GM21619 (cell line): Measurements from ENCODE around the gene CRHR1.

ENCODE experiments used
- ATAC-seq: cut with Tn5 transposase; IDR thresholded peaks from one replicate; pipeline ENCODE4 v1.9.1; 2021; ENCODE audit not compliant: unreplicated experiment

Gene CRHR1

DNA sequence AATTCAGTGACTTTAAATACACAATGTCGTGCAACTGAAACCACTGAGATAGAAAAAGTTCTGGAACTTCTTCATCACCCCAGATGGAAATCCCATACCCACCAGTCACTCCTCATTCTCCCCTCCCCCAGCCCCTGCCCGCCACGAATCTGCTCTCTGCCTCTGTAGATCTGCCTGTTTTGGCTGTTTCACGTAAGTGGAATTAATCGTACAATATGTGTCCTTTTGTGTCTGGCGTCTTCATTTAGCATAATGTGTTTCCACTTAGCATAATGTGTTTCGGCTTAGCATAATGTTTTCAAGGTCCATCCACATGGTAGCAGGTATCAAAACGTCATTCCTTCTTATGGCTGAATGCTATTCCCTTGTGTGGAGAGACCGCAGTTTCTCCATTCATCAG is 57.1 kb downstream of the CRHR1 start:
- ATAC-seq, result no peak

DNA sequence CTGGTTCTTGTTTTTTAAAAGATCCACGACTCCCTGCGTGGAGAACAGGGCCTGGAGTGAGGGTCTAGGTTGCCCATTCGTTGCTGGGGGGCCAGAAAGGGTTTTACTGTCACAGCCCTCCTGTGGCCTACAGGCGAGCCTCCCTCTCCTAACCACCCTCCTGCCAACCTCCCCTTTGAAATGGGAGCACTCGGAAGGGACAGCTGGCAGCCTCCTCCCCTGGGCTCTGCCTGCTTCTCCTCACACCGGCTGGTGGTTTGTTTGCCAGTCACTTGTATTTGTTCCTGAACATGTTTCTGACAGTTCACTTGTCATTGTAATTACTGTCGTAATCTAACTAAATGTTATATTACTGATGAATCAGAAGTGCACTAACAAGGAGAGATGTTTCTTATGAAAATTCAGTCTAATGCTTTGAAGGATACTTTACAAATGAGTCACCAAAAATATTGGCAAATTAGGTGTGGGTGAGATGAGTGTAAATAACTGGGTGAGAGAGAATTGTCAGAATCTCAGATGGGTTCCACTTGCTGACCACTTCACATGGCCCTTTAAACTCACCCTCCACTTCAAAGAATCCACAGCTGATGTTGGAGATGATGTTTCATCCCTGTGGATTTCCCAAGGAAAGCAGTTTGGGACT is 57.9 kb downstream of the CRHR1 start:
- no peak for ATAC-seq

- ATAC-seq, result no peak
Observed at GRCh38 chr17:45843722-45844121, 59.6 kb downstream of the CRHR1 start.

DNA sequence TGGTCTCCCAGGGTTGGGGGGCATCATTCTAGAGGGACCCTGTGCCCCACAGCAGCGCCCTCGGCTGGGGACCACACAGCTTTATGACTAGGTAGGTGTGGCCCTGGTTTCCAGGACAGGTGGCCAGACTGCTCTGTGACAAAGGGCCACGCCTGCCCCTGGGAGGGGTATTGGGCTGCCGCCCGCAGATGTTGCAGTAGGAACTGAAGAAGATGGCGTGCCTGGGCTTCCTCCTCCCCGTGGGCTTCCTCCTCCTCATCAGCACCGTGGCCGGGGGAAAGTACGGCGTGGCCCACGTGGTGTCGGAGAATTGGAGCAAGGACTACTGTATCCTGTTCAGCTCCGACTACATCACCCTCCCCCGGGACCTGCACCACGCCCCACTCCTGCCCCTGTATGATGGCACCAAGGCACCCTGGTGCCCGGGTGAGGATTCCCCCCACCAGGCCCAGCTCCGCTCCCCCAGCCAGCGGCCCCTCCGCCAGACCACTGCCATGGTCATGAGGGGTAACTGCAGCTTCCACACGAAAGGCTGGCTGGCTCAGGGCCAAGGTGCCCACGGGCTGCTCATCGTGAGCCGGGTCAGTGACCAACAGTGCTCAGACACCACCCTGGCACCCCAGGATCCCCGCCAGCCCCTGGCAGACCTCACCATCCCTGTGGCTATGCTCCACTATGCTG is 60.7 kb downstream of the CRHR1 start, which contains the start of gene SPPL2C:
SPPL2C (plus strand) TSS at position 187 of the 681 bp plus-strand sequence; CDS start at position 213, 26 bp downstream.
- no peak for ATAC-seq

DNA sequence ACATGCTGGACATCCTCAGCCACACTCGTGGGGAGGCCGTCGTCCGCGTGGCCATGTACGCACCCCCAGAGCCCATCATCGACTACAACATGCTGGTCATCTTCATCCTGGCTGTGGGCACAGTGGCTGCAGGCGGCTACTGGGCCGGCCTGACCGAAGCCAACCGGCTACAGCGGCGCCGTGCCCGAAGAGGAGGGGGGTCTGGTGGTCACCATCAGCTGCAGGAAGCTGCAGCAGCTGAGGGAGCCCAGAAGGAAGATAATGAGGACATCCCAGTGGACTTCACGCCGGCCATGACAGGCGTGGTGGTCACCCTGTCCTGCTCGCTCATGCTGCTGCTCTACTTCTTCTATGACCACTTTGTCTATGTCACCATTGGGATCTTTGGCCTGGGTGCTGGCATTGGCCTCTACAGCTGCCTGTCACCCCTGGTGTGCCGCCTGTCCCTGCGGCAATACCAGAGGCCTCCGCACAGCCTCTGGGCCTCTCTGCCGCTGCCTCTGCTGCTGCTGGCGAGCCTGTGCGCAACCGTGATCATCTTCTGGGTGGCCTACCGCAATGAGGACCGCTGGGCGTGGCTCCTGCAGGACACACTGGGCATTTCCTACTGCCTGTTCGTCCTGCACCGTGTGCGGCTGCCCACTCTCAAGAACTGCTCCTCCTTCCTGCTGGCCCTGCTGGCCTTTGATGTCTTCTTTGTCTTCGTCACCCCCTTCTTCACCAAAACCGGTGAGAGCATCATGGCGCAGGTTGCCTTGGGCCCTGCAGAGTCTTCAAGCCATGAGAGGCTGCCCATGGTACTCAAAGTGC is 61.5 kb downstream of the CRHR1 start:
- ATAC-seq, result no peak

DNA sequence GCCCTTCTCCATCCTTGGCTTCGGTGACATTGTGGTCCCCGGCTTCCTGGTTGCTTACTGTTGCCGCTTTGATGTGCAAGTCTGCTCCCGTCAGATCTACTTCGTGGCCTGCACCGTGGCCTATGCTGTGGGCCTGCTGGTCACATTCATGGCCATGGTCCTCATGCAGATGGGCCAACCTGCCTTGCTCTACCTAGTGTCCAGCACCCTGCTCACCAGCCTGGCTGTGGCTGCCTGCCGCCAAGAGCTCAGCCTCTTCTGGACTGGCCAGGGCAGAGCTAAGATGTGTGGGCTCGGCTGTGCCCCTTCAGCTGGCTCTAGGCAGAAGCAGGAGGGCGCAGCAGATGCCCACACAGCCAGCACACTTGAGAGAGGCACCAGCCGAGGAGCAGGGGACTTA is 62.1 kb downstream of the CRHR1 start:
- ATAC-seq, result no peak

DNA sequence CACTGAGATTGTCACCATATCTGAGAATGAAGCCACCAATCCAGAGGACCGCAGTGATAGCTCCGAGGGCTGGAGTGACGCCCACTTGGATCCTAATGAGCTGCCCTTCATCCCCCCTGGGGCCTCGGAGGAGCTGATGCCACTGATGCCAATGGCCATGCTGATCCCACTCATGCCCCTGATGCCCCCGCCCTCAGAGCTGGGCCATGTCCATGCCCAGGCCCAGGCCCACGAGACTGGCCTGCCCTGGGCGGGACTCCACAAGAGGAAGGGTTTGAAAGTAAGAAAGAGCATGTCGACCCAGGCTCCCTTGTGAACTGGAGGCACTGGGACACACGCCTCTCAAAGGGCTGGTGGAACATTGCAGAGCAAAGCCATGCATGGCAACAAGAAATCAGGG is 62.5 kb downstream of the CRHR1 start:
- ATAC-seq, result no peak

- no peak for ATAC-seq
Observed at GRCh38 chr17:45847101-45847500, 63.0 kb downstream of the CRHR1 start.

GRCh38 chr17:45847747-45848146 is 63.6 kb downstream of the CRHR1 start:
- ATAC-seq, result no peak

DNA sequence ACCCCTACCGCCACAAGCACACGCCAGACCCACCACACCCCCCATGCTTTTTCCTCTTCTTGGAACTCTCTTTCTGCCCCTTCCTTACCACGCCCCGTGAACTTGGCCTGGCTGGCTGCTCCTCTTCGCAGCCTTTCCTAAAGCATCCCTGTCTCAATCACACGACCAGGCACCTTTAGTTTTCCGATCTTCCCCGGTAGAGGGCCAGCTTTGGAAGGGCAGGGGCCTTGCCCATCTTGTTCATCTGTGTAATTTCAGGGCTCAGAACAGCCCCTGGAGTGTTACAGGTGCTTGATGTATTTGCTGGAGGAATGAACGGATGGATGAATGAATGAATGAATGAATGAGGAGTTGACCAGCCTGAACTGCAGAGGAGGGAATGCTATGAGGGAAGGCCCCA is 64.3 kb downstream of the CRHR1 start:
- ATAC-seq, result no peak

GRCh38 chr17:45848868-45849535 is 64.9 kb downstream of the CRHR1 start:
- ATAC-seq, result no peak

DNA sequence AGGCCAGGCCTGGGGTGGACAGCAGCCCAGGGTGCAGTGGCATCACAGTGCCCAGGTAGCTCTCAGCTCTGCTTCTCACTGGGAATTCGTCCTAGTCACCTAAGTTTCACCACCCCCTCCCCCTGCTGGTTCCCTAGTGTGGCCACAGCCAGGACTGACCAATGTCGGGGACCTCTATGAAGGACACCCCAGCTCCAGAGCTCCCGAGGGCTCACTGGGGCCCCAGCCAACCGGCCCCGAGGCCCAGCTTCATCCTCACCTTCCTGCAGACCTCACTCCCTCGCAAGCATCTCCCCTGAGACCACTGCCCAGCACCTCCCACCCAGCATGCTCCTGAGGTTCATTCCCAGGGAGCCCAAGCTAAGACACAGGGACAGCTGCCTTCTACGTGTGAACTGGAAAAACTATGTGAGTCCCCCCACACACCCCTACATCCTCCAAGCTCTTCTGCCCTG is 65.4 kb downstream of the CRHR1 start:
- ATAC-seq, result no peak

DNA sequence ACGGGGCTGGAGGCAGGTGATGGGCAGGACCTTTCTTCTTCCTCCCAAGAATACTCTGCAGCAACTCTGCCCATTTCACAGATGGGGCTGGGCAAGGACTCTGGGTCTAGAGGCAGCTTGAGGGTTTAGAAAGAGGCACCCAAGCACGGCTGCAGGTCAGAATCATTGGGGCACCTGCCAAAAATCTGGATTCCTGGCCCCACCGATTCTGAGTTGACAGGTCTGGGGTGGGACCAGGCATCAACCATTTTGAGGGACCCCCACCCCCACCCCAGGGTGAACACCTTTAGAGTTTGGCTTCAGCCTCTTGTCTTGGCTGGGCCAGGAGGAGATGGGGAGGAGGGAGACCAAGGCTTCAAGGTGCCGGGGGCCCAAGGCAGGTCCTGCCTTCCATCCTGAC is 65.9 kb downstream of the CRHR1 start:
- no peak for ATAC-seq

DNA sequence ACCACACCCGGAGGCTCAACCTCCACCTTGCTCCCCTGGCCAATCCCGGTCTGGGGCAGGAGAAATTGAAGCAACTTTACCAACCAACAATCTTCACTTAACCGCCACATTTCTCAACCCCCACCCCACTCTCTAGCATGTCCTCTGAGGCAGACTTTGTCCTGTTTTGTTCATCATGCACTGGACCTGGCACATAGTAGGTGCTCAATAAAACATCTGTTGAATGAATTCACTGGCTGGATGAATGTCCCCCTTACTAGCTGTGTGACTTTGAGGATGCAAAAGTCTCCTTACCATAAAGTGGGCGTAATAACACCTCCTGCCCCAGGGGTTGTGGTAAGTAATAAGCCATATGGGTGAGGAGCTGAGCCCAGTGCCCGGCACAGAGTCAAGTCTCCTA is 66.3 kb downstream of the CRHR1 start:
- no peak for ATAC-seq

DNA sequence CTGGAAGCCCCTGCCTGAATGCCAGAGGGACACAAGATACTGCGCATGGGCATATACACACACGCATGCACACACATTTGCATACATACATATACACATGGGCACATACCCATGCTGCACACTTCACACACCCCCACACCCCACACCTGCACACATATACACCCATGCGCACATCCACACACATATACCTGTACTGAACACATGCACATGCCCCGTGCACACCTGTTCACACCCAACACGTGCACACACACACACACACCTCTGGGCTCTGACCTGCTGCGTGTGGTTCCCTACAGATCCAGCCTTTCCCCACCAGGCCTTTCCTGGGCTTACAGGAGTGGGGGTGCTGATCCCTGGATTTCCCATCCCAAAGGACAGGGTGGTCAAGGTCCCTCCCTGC is 66.9 kb downstream of the CRHR1 start:
- no peak for ATAC-seq

DNA sequence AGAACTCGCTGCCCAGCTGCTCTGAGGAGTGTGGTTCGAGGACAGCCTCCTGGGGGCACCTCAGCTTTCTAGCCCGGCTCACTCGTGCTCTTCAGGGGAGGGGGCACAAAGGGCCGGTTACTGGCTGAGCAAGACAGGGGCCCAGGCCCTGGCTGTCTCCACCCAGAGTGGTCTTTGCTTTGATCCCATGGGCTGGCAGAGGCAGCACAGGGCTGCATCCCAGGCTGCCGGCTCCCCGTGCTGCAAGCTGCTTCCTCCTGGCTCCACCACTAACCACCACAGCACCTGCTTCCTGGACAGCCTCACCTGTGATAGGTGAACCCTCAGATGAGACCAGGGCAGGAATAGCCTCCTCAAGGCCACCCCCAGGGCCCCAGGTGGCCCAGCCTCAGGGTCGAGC is 67.3 kb downstream of the CRHR1 start:
- no peak for ATAC-seq

- no peak for ATAC-seq
Observed at GRCh38 chr17:45851873-45852272, 67.8 kb downstream of the CRHR1 start.

- ATAC-seq, result no peak
Observed at GRCh38 chr17:45852535-45853297, 68.6 kb downstream of the CRHR1 start.

- ATAC-seq, result no peak
Observed at GRCh38 chr17:45854209-45854608, 70.1 kb downstream of the CRHR1 start.

GRCh38 chr17:45855691-45856336 is 71.7 kb downstream of the CRHR1 start:
- ATAC-seq, result no peak
